ENCODE results near the gene SOST. TPM values are rescaled to one million over a fixed set of nuclear protein-coding genes. Genes with fewer than 3 reads are reported as not detected.

SOST gene
- polyA plus RNA-seq, 1 of the 3 experiments (the other 2 are of a cell fraction): not detected

- Histone ChIP-seq H3K9me3 (no peaks in the 10 kb centered on the region), H3K79me2 (ENCODE audit: insufficient read depth) (peaks cover 6% of the 10 kb centered on the region; the same call in 1 of the 2 replicates), H3K4me3 (ENCODE audit: low read depth in 2 of 2, low read length in 1 of 2) (no peak overlapping the region), H2AFZ (ENCODE audit: low read depth) (no peak overlapping the region), H3K4me1 (ENCODE audit: control insufficient read depth in 1 of 2, insufficient read depth in 2 of 2, low read depth in 1 of 2, low read length in 1 of 2) (no peaks in the 10 kb centered on the region), H3K27ac (ENCODE audit: low read depth in 2 of 2, low read length in 1 of 2) (no peak overlapping the region), H3K4me2 (no peak overlapping the region), H4K20me1 (ENCODE audit: insufficient read depth) (no peaks in the 10 kb centered on the region), H3K27me3 (ENCODE audit: insufficient read depth) (no peaks in the 10 kb centered on the region), H3K9ac (no peak overlapping the region), H3K36me3 (replicated peaks in 1 of 2; ENCODE audit: control insufficient read depth in 1 of 2, insufficient read depth in 2 of 2, low read length in 1 of 2) (peaks cover 32 to 50% of the 10 kb centered on the region in 2 experiments), H3F3A (replicated peaks; ENCODE audit: insufficient read depth) (peaks cover 25% of the 10 kb centered on the region), H3K9me2 (no peaks in the 10 kb centered on the region)
- ChIA-PET POLR2A (interaction anchor here (1.5 kb wide), 1 partner anchor 77 kb away, joined by 4 read pairs; no protein-coding TSS in a partner anchor), CTCF (interaction anchor here (0.6 to 3.2 kb wide), 4 partner anchors 9 to 190 kb away, joined by 3 to 19 read pairs (median 3); no protein-coding TSS in a partner anchor)
- TF ChIP-seq TEAD4 (IDR thresholded peaks at IDR 0.05; ENCODE audit: borderline replicate concordance, insufficient read depth): no peak
- no peak for TF ChIP-seq IRF3 (IDR thresholded peaks at IDR 0.05; ENCODE audit: low read depth, low read length)
- 95% methylated on average over 7 of the region's 7 CpGs for WGBS (ENCODE audit: low lambda C conversion rate)
- no peak for DNase-seq
Measured at GRCh38 chr17:43768943-43769342, 10.4 kb upstream of the SOST start.

- H3F3A ChIP-seq (replicated peaks; ENCODE audit: insufficient read depth): peaks cover 25% of the 10 kb centered on the region
- H3K79me2 ChIP-seq (ENCODE audit: insufficient read depth): peaks cover 6% of the 10 kb centered on the region; the same call in 1 of the 2 replicates
- H4K20me1 ChIP-seq (ENCODE audit: insufficient read depth): no peaks in the 10 kb centered on the region
- H3K9me2 ChIP-seq: no peaks in the 10 kb centered on the region
- no peak overlapping the region for H3K4me3 ChIP-seq (ENCODE audit: low read depth in 2 of 2, low read length in 1 of 2)
- no peaks in the 10 kb centered on the region for H3K27me3 ChIP-seq (ENCODE audit: insufficient read depth)
- 87% methylated on average over 9 of the region's 9 CpGs for WGBS (ENCODE audit: low lambda C conversion rate)
- H3K9ac ChIP-seq: no peak overlapping the region
- ChIA-PET POLR2A (interaction anchor here (1.5 kb wide), 1 partner anchor 78 kb away, joined by 4 read pairs; no protein-coding TSS in a partner anchor), CTCF (interaction anchor here (0.6 to 3.3 kb wide), 7 partner anchors 8 to 191 kb away, joined by 3 to 59 read pairs (median 6); partner anchors contain the start of genes CFAP97D1 and DUSP3)
- H2AFZ ChIP-seq (ENCODE audit: low read depth): no peak overlapping the region
- H3K27ac ChIP-seq (ENCODE audit: low read depth in 2 of 2, low read length in 1 of 2): no peak overlapping the region
- peaks cover 27 to 48% of the 10 kb centered on the region in 2 experiments for H3K36me3 ChIP-seq (replicated peaks in 1 of 2; ENCODE audit: control insufficient read depth in 1 of 2, insufficient read depth in 2 of 2, low read length in 1 of 2)
- TF ChIP-seq TCF12 (IDR thresholded peaks at IDR 0.05) (no peak), RCOR1 (IDR thresholded peaks at IDR 0.05; ENCODE audit: low read length) (no peak), USF1 (IDR thresholded peaks at IDR 0.05; ENCODE audit: borderline replicate concordance, low read depth) (no peak), SIN3A (IDR thresholded peaks at IDR 0.05; ENCODE audit: borderline replicate concordance, low read depth, low read length) (no peak), NFIC (IDR thresholded peaks at IDR 0.05; ENCODE audit: borderline replicate concordance) (no peak), PBX3 (IDR thresholded peaks at IDR 0.05) (no peak), ZBTB33 (IDR thresholded peaks at IDR 0.05; ENCODE audit: borderline replicate concordance, low read depth) (no peak), CHD2 (IDR thresholded peaks at IDR 0.05; ENCODE audit: low read length, partially characterized antibody) (no peak), JUND (IDR thresholded peaks at IDR 0.05) (no peak), POLR2AphosphoS5 (IDR thresholded peaks at IDR 0.05; ENCODE audit: low read depth, low read length) (no peak), NRF1 (IDR thresholded peaks at IDR 0.05; ENCODE audit: low read depth, low read length) (no peak), EZH2phosphoT487 (IDR thresholded peaks at IDR 0.05; ENCODE audit: borderline replicate concordance, low read depth) (no peak), FOSL2 (IDR thresholded peaks at IDR 0.05; ENCODE audit: borderline replicate concordance, low read depth) (no peak), MEF2A (IDR thresholded peaks at IDR 0.05; ENCODE audit: borderline replicate concordance, low read depth) (no peak), SMC3 (IDR thresholded peaks at IDR 0.05; ENCODE audit: low read depth, low read length) (no peak), RXRA (IDR thresholded peaks at IDR 0.05; ENCODE audit: borderline replicate concordance, low read depth) (no peak), RAD21 (IDR thresholded peaks at IDR 0.05; ENCODE audit: low read length) (no peak), FOXM1 (IDR thresholded peaks at IDR 0.05; ENCODE audit: low read depth) (no peak), MAX (IDR thresholded peaks at IDR 0.05; ENCODE audit: low read depth) (no peak)
- H3K4me1 ChIP-seq (ENCODE audit: control insufficient read depth in 1 of 2, insufficient read depth in 2 of 2, low read depth in 1 of 2, low read length in 1 of 2): no peaks in the 10 kb centered on the region
- DNase-seq: no peak
- no peaks in the 10 kb centered on the region for H3K9me3 ChIP-seq
- H3K4me2 ChIP-seq: no peak overlapping the region
Measured at GRCh38 chr17:43768382-43768781, 9.8 kb upstream of the SOST start.
